Cardiac muscle cell (in vitro differentiated cells and primary cell): ENCODE data around the gene SEH1L. TPM values are rescaled to one million over a fixed set of nuclear protein-coding genes. Genes with fewer than 3 reads are reported as not detected.

ENCODE experiments used
- DNase-seq, 2 donors: peaks; one replicate each; pipeline versions ENCODE4 v3.0.0 to v3.0.0-alpha.2; 2010 to 2017; ENCODE audit warnings: low read depth in 1 of 2, low spot score in 1 of 2
- H3K27ac ChIP-seq: fragments of 200-600 bp; sonication (generic); 2 replicates; pipeline ENCODE4 v1.5.1; 2016
- H3K27me3 ChIP-seq: fragments of 200-600 bp; sonication (generic); 2 replicates; pipeline ENCODE4 v1.6.0; 2016; ENCODE audit warnings: control low read depth
- H3K36me3 ChIP-seq: fragments of 200-600 bp; sonication (generic); 2 replicates; pipeline ENCODE4 v1.5.1; 2016; ENCODE audit warnings: control low read depth
- H3K4me1 ChIP-seq: fragments of 200-600 bp; sonication (generic); 2 replicates; pipeline ENCODE4 v1.8.1; 2017; ENCODE audit warnings: low read depth, mild to moderate bottlenecking, mixed run types
- H3K4me3 ChIP-seq: fragments of 200-600 bp; sonication (generic); 2 replicates; pipeline ENCODE4 v1.5.1; 2016; ENCODE audit warnings: mild to moderate bottlenecking
- H3K9me3 ChIP-seq: fragments of 200-600 bp; sonication (generic); 2 replicates; pipeline ENCODE4 v1.5.1; 2017; ENCODE audit warnings: low read depth, mild to moderate bottlenecking, control low read depth
- polyA plus RNA-seq: library from polyadenylated mRNA; unstranded; fragments of >200 nt; fragmentation: Nextera tagmentation; extraction: Ambion mirVana; gene quantifications from 2 replicates; pipeline ENCODE4 v1.2.1, GENCODE V29; 2016
- total RNA-seq: library from RNA; depleted of rRNA; stranded (reverse); fragments of >200 nt; gene quantifications from 2 replicates; pipeline ENCODE4 v1.2.3, GENCODE V29; 2016
- TF ChIP-seq, protein P1 (sequence below): IDR thresholded peaks from 2 replicates; pipeline ENCODE4 v1.5.1; 2012; ENCODE audit warnings: low read depth, mild to moderate bottlenecking, low read length

SEH1L gene
- total and polyA plus RNA-seq, 2 experiments from 2014 or later = 20.9 to 30.0 TPM

DNA sequence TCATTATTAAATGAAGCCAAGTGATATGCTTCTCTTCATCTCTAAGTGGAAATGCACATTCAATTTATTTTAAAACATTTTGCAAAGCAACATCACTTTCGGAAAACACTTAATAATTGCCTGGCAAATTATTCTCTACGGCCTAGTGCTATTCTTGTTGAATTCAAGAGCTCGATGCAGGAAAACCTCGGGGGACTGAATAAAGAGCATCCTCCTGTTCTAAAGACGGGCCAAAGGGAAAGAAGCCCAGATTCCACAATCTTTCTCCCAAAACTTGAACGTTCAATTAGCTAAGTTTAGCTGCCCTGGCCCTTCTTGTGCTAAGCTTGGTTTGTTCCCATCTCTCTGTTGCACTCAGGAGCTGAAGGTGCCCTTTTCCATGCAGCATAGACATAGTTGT, 23.2 kb upstream of the SEH1L start:
- no peak overlapping the region for H3K4me3 ChIP-seq
- no peaks in the 10 kb centered on the region for H3K36me3 ChIP-seq
- H3K27ac ChIP-seq = no peak overlapping the region
- no peak for DNase-seq
- TF ChIP-seq, protein P1, sequence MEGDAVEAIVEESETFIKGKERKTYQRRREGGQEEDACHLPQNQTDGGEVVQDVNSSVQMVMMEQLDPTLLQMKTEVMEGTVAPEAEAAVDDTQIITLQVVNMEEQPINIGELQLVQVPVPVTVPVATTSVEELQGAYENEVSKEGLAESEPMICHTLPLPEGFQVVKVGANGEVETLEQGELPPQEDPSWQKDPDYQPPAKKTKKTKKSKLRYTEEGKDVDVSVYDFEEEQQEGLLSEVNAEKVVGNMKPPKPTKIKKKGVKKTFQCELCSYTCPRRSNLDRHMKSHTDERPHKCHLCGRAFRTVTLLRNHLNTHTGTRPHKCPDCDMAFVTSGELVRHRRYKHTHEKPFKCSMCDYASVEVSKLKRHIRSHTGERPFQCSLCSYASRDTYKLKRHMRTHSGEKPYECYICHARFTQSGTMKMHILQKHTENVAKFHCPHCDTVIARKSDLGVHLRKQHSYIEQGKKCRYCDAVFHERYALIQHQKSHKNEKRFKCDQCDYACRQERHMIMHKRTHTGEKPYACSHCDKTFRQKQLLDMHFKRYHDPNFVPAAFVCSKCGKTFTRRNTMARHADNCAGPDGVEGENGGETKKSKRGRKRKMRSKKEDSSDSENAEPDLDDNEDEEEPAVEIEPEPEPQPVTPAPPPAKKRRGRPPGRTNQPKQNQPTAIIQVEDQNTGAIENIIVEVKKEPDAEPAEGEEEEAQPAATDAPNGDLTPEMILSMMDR = no peak
- no peaks in the 10 kb centered on the region for H3K9me3 ChIP-seq
- H3K4me1 ChIP-seq = no peaks in the 10 kb centered on the region
- no peaks in the 10 kb centered on the region for H3K27me3 ChIP-seq

DNA sequence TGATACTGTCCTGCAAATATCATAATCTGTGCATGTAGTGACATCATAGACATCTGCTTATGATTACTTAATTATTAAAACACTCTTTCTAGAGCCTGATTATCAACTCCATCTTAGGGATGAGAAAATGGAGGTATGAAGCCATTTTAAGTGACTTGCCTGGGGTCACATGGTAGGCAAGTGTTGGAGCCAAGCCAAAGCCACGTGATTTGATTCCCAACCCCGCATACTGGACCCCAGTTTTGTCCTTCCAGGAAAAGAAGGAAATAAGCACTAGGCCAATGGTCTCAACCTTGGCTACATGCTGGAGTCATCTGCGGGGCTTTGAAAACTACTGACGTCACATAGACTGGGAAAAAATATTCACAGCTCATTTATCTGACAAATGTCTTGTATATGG, 19.6 kb upstream of the SEH1L start:
- Histone ChIP-seq H3K9me3 (no peaks in the 10 kb centered on the region), H3K4me3 (no peak overlapping the region), H3K27ac (no peak overlapping the region), H3K36me3 (no peaks in the 10 kb centered on the region), H3K27me3 (no peaks in the 10 kb centered on the region), H3K4me1 (no peaks in the 10 kb centered on the region)
- TF ChIP-seq, protein P1 = no peak
- DNase-seq = no peak

DNA sequence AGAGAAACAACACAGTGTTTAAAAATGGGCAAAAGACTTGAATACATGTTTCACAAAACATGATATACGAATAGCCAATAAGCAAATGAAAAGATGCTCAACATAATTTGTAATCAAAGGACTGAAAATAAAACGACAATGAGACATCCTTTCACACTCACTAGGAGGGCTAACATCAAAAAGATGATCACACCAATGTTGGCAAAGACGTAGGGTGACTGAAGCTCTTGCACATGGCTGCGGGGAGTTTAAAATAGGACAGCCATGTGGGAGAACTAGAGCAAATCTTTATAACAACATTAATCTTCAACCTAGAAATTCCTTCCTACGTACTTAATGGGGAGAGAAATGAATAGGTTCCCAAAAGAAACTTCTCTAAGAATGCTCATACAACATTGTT, 19.2 kb upstream of the SEH1L start:
- TF ChIP-seq, protein P1 = no peak
- no peaks in the 10 kb centered on the region for H3K9me3 ChIP-seq
- no peaks in the 10 kb centered on the region for H3K36me3 ChIP-seq
- no peak for DNase-seq
- no peaks in the 10 kb centered on the region for H3K27me3 ChIP-seq
- H3K27ac ChIP-seq = no peak overlapping the region
- no peak overlapping the region for H3K4me3 ChIP-seq
- H3K4me1 ChIP-seq = no peaks in the 10 kb centered on the region

DNA sequence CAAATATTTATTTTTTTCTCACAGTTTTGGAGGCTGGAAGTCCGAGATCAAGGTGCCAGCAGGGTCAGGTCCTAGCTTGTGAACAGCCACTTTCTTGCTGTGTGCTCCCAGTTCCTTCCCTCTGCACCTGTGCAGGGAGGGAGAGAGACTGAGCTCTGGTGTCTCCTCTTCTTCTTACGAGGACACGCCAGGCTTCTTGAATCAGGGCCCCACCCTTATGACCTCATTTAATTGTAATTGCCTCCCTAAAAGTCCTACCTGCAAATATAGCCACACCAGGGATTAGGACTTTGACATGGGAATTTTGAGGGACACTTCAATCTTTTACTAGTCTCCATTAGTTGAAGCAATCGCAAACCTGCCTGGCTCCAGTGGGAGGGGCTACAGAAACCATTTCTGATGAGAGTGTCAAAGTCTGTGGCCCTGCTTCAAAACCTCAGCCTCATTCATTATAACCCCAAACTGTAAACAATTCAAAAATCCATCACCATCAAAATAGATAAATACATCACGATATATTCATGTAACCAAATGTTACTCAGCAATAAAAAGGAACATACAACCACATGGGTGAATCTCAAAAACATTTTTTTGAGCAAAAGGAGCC, 18.2 kb upstream of the SEH1L start:
- H3K4me1 ChIP-seq = no peaks in the 10 kb centered on the region
- no peaks in the 10 kb centered on the region for H3K36me3 ChIP-seq
- no peak overlapping the region for H3K4me3 ChIP-seq
- no peaks in the 10 kb centered on the region for H3K27me3 ChIP-seq
- TF ChIP-seq, protein P1 = no peak
- DNase-seq = no peak
- no peaks in the 10 kb centered on the region for H3K9me3 ChIP-seq
- no peak overlapping the region for H3K27ac ChIP-seq

DNA sequence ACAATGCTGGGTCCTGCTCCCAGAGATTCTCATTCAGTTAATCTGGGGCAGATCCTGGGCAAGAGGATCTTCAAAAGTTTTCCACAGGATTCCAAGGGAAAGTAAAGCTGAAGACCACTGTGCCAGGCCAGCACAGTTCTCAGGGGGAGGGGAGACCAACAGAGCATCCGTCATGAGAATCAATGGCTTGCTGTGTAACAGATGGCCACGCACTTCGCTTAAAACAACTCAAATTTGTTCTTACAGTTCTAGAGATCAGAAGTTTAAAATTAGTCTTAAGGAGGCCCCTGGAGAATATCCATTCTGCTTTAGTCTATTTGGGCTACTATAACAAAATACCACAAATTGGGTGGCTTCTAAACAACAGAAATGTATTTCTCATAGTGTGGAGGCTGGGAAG, 17.4 kb upstream of the SEH1L start:
- no peak for DNase-seq

More for the DNA sequence above, 17.4 kb upstream of the SEH1L start:
- TF ChIP-seq, protein P1 = no peak
- no peak overlapping the region for H3K4me3 ChIP-seq
- H3K9me3 ChIP-seq = no peaks in the 10 kb centered on the region
- no peak overlapping the region for H3K27ac ChIP-seq
- H3K4me1 ChIP-seq = no peaks in the 10 kb centered on the region
- no peaks in the 10 kb centered on the region for H3K27me3 ChIP-seq
- H3K36me3 ChIP-seq = no peaks in the 10 kb centered on the region
